Upper lobe of left lung (tissue), 4 donors: Measurements from ENCODE around the gene DHRS2.

Experiments used
- POLR2A ChIP-seq, 4 donors: fragments of 450-650 bp; IDR thresholded peaks; one replicate each; pipeline ENCODE4 v1.5.1; 2016 to 2017; ENCODE audit warnings: antibody characterized with exemption in 4 of 4, mild to moderate bottlenecking in 2 of 4
- POLR2AphosphoS5 ChIP-seq, 2 donors: sonication (generic); formaldehyde crosslinking; IDR thresholded peaks; one replicate each; pipeline ENCODE4 v1.5.1; 2017; ENCODE audit warnings: antibody characterized with exemption in 2 of 2

- TF ChIP-seq POLR2AphosphoS5 (IDR thresholded peaks at IDR 0.05) (no peak), POLR2A (IDR thresholded peaks at IDR 0.05) (no peak)
Measured at GRCh38 chr14:23675906-23676305, 39.7 kb downstream of the DHRS2 start.
